ENCODE results near the gene TAF4B. TPM values are rescaled to one million over a fixed set of nuclear protein-coding genes. Genes with fewer than 3 reads are reported as not detected.
"Not testable (repeated sequence)": the region's sequence is repeated elsewhere in the genome, so short reads cannot be mapped to it uniquely, and the experiment has no call there.

Gene TAF4B
- total RNA-seq, 1 donor from 2014 or later = 3.2 TPM

DNA sequence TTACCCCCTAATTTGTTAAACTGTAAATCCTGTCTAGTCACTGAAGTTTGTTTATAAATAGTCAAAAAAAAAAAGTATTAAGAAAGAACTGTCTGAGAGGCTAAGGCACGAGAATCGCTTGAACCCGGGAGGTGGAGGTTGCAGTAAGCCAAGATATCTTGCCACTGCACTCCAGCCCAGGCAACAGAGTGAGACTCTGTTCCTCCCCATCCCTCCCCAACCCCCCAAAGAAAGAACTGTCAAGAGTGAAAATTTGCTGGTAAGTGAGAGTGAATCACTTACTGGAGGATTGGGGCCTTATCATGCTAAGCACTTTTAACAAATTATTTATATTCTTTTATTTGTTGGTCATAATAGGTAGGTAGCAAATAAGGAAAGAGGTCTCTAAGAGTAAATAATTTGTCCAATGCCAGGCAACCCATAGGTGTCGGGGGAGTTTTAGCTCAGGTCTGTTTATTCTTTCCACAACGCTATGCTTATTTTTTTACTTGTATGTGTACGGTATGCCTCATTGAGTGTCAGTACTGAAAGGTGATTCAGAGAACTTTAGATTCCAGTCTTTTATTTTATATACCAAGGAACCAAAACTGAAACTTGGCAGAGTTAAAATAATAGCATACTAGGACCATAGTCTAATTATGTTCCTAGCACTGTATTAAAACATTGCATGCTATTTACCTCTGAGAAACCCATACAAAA lies 2.5 kb downstream of the TAF4B start:
- Mint-ChIP-seq H3K27ac (ENCODE audit: unreplicated experiment) (no peak overlapping the region), H3K4me3 (ENCODE audit: unreplicated experiment) (peak overlapping the region; percentile 34), H3K9me3 (ENCODE audit: unreplicated experiment) (peaks cover 2% of the 10 kb centered on the region), H3K36me3 (ENCODE audit: low read depth, unreplicated experiment) (no peaks in the 10 kb centered on the region), H3K27me3 (ENCODE audit: low read depth, unreplicated experiment) (no peaks in the 10 kb centered on the region), H3K4me1 (ENCODE audit: low read depth, unreplicated experiment) (peaks cover 18% of the 10 kb centered on the region)
- FAIRE-seq (no peak), DNase-seq (ENCODE audit: low read depth) (no peak)
- no peak overlapping the region for H3K4me3 ChIP-seq (ENCODE audit: insufficient read depth, low read depth, low read length)
- no peaks in the 10 kb centered on the region for H3K79me2 ChIP-seq (ENCODE audit: insufficient read depth, low read length)
- no peak overlapping the region for H3K9ac ChIP-seq (ENCODE audit: low read length)
- H3K4me2 ChIP-seq (ENCODE audit: low read length) = no peak overlapping the region
- no peaks in the 10 kb centered on the region for H4K20me1 ChIP-seq (ENCODE audit: insufficient read depth, low read length)
- H3K9me3 ChIP-seq (ENCODE audit: insufficient read depth, low read depth, low read length) = no peaks in the 10 kb centered on the region
- H3K36me3 ChIP-seq (ENCODE audit: insufficient read depth, low read length) = no peaks in the 10 kb centered on the region
- TF ChIP-seq EZH2 (IDR thresholded peaks at IDR 0.05; ENCODE audit: insufficient read depth, low read length) = no peak
- no peak overlapping the region for H3K27ac ChIP-seq (ENCODE audit: low read depth, low read length)
- peaks cover 4% of the 10 kb centered on the region for H3K4me1 ChIP-seq (ENCODE audit: insufficient read depth, low read length)
- no peaks in the 10 kb centered on the region for H3K27me3 ChIP-seq (ENCODE audit: insufficient read depth, low read length)
- H2AFZ ChIP-seq (ENCODE audit: low read depth, low read length) = no peak overlapping the region

DNA sequence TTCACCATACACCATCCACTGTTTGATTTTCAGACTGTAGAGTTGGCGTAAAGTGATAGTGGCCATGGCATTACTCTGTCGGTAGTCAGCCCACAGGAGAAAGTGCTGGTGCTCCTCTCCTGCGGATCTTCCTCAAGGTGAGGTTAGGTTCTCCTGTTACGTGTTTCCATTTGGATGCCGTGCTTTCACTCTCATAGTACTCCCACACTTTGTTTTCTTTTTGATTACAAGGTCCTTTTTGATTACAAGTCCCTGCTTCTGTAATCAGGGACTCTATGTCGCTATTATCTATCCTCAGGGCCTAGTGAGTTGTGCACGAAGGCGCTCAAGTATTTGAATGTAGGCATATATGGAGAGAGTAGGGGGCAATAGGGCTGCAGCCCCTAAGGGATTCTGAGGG lies 4.3 kb downstream of the TAF4B start:
- H3K36me3 Mint-ChIP-seq (ENCODE audit: low read depth, unreplicated experiment) = no peaks in the 10 kb centered on the region
- H3K27me3 Mint-ChIP-seq (ENCODE audit: low read depth, unreplicated experiment) = no peaks in the 10 kb centered on the region
- H3K27me3 ChIP-seq (ENCODE audit: insufficient read depth, low read length) = no peaks in the 10 kb centered on the region
- DNase-seq (ENCODE audit: low read depth) (no peak), FAIRE-seq (no peak)
- H4K20me1 ChIP-seq (ENCODE audit: insufficient read depth, low read length) = no peaks in the 10 kb centered on the region
- no peak overlapping the region for H3K27ac Mint-ChIP-seq (ENCODE audit: unreplicated experiment)
- no peak overlapping the region for H3K4me3 Mint-ChIP-seq (ENCODE audit: unreplicated experiment)
- no peaks in the 10 kb centered on the region for H3K79me2 ChIP-seq (ENCODE audit: insufficient read depth, low read length)
- TF ChIP-seq, protein P1, sequence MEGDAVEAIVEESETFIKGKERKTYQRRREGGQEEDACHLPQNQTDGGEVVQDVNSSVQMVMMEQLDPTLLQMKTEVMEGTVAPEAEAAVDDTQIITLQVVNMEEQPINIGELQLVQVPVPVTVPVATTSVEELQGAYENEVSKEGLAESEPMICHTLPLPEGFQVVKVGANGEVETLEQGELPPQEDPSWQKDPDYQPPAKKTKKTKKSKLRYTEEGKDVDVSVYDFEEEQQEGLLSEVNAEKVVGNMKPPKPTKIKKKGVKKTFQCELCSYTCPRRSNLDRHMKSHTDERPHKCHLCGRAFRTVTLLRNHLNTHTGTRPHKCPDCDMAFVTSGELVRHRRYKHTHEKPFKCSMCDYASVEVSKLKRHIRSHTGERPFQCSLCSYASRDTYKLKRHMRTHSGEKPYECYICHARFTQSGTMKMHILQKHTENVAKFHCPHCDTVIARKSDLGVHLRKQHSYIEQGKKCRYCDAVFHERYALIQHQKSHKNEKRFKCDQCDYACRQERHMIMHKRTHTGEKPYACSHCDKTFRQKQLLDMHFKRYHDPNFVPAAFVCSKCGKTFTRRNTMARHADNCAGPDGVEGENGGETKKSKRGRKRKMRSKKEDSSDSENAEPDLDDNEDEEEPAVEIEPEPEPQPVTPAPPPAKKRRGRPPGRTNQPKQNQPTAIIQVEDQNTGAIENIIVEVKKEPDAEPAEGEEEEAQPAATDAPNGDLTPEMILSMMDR (IDR thresholded peaks at IDR 0.05; ENCODE audit: insufficient read depth, low read depth, low read length) = no peak
- TF ChIP-seq EZH2 (IDR thresholded peaks at IDR 0.05; ENCODE audit: insufficient read depth, low read length) = no peak
- H3K9me3 ChIP-seq (ENCODE audit: insufficient read depth, low read depth, low read length) = no peaks in the 10 kb centered on the region
- peaks cover 4% of the 10 kb centered on the region for H3K4me1 ChIP-seq (ENCODE audit: insufficient read depth, low read length)
- peaks cover 2% of the 10 kb centered on the region for H3K9me3 Mint-ChIP-seq (ENCODE audit: unreplicated experiment)
- no peak overlapping the region for H3K27ac ChIP-seq (ENCODE audit: low read depth, low read length)
- no peak overlapping the region for H3K4me3 ChIP-seq (ENCODE audit: insufficient read depth, low read depth, low read length)
- H3K4me1 Mint-ChIP-seq (ENCODE audit: low read depth, unreplicated experiment) = peaks cover 18% of the 10 kb centered on the region
- no peak overlapping the region for H2AFZ ChIP-seq (ENCODE audit: low read depth, low read length)
- H3K4me2 ChIP-seq (ENCODE audit: low read length) = no peak overlapping the region
- no peaks in the 10 kb centered on the region for H3K36me3 ChIP-seq (ENCODE audit: insufficient read depth, low read length)
- no peak overlapping the region for H3K9ac ChIP-seq (ENCODE audit: low read length)

DNA sequence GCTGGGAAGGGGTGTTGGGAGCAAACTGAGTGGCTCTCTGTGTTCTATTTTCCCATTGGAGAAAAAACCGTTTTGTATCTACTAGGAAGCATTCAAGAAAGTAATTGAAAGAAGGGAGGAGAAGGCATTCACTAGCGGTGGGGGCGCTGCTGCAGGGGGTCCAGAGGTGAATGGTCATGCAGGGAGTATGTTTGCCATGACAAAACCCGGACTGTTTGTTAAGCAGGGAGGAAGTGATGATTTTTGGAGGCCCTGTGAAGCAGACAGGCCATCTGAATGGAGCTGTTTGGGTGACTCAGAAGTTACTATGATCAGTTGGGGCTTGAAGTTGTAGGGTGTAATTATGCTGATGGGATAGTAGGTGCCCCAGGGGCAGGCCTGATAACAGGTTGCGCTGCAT lies 7.0 kb downstream of the TAF4B start:
- Histone ChIP-seq H3K27ac (ENCODE audit: low read depth, low read length) (no peak overlapping the region), H3K9ac (ENCODE audit: low read length) (no peak overlapping the region), H3K4me1 (ENCODE audit: insufficient read depth, low read length) (no peaks in the 10 kb centered on the region), H3K9me3 (ENCODE audit: insufficient read depth, low read depth, low read length) (no peaks in the 10 kb centered on the region), H3K36me3 (ENCODE audit: insufficient read depth, low read length) (no peaks in the 10 kb centered on the region), H2AFZ (ENCODE audit: low read depth, low read length) (no peak overlapping the region), H4K20me1 (ENCODE audit: insufficient read depth, low read length) (no peaks in the 10 kb centered on the region), H3K79me2 (ENCODE audit: insufficient read depth, low read length) (no peaks in the 10 kb centered on the region), H3K4me3 (ENCODE audit: insufficient read depth, low read depth, low read length) (no peak overlapping the region), H3K27me3 (ENCODE audit: insufficient read depth, low read length) (no peaks in the 10 kb centered on the region), H3K4me2 (ENCODE audit: low read length) (no peak overlapping the region)
- no peaks in the 10 kb centered on the region for H3K27me3 Mint-ChIP-seq (ENCODE audit: low read depth, unreplicated experiment)
- H3K4me1 Mint-ChIP-seq (ENCODE audit: low read depth, unreplicated experiment) = peaks cover 9% of the 10 kb centered on the region
- no peak overlapping the region for H3K27ac Mint-ChIP-seq (ENCODE audit: unreplicated experiment)
- DNase-seq (ENCODE audit: low read depth) = no peak
- no peak overlapping the region for H3K4me3 Mint-ChIP-seq (ENCODE audit: unreplicated experiment)
- H3K36me3 Mint-ChIP-seq (ENCODE audit: low read depth, unreplicated experiment) = no peaks in the 10 kb centered on the region
- FAIRE-seq = no peak
- H3K9me3 Mint-ChIP-seq (ENCODE audit: unreplicated experiment) = peaks cover 2% of the 10 kb centered on the region
- TF ChIP-seq, protein P1 (IDR thresholded peaks at IDR 0.05; ENCODE audit: insufficient read depth, low read depth, low read length) = no peak
- no peak for TF ChIP-seq EZH2 (IDR thresholded peaks at IDR 0.05; ENCODE audit: insufficient read depth, low read length)

DNA sequence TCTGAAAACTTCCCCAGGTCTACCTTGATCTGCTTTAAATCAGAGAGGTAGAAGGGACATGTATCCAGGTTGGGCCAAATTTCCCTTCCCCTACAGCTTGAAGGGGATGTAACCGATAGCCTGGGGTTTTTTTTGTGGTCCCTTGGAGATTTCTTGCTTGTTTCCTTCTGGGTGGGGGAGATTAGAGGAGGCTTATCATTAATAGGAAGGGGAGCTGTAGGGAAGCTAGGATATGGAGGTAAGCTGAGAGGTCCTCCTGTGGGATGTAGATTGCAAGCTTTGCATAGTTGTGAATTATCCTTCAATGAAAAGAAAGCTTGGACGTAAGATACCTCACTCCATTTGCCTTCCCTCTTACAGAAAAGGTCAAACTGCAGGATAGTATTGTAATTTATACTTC lies 11.1 kb downstream of the TAF4B start:
- FAIRE-seq; H3K4me1 Mint-ChIP-seq (ENCODE audit: low read depth, unreplicated experiment); H2AFZ ChIP-seq (ENCODE audit: low read depth, low read length); H3K79me2 ChIP-seq (ENCODE audit: insufficient read depth, low read length); H4K20me1 ChIP-seq (ENCODE audit: insufficient read depth, low read length); H3K27me3 Mint-ChIP-seq (ENCODE audit: low read depth, unreplicated experiment); H3K36me3 ChIP-seq (ENCODE audit: insufficient read depth, low read length); H3K36me3 Mint-ChIP-seq (ENCODE audit: low read depth, unreplicated experiment); H3K9me3 Mint-ChIP-seq (ENCODE audit: unreplicated experiment); H3K27ac ChIP-seq (ENCODE audit: low read depth, low read length); H3K9ac ChIP-seq (ENCODE audit: low read length); DNase-seq (ENCODE audit: low read depth); H3K27me3 ChIP-seq (ENCODE audit: insufficient read depth, low read length); H3K9me3 ChIP-seq (ENCODE audit: insufficient read depth, low read depth, low read length); H3K4me3 ChIP-seq (ENCODE audit: insufficient read depth, low read depth, low read length); H3K4me3 Mint-ChIP-seq (ENCODE audit: unreplicated experiment); H3K27ac Mint-ChIP-seq (ENCODE audit: unreplicated experiment); H3K4me2 ChIP-seq (ENCODE audit: low read length); H3K4me1 ChIP-seq (ENCODE audit: insufficient read depth, low read length): not testable (repeated sequence)

DNA sequence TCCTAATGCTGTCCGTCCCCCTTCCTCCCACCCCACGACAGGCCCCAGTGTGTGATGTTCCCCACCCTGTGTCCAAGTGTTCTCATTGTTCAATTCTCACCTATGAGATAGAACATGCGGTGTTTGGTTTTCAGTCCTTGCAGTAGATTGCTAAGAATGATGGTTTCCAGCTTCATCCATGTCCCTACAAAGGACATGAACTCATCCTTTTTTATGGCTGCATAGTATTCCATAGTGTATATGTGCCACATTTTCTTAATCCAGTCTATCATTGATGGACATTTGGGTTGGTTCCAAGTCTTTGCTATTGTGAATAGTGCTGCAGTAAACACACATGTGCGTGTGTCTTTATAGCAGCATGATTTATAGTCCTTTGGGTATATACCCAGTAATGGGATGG lies 12.5 kb downstream of the TAF4B start:
- not testable (repeated sequence) for H3K27me3 Mint-ChIP-seq (ENCODE audit: low read depth, unreplicated experiment); H3K4me1 ChIP-seq (ENCODE audit: insufficient read depth, low read length); H3K9me3 ChIP-seq (ENCODE audit: insufficient read depth, low read depth, low read length); H3K4me2 ChIP-seq (ENCODE audit: low read length); DNase-seq (ENCODE audit: low read depth); H3K36me3 Mint-ChIP-seq (ENCODE audit: low read depth, unreplicated experiment); H3K36me3 ChIP-seq (ENCODE audit: insufficient read depth, low read length); H3K4me1 Mint-ChIP-seq (ENCODE audit: low read depth, unreplicated experiment); H3K4me3 ChIP-seq (ENCODE audit: insufficient read depth, low read depth, low read length); H3K27me3 ChIP-seq (ENCODE audit: insufficient read depth, low read length); H3K27ac ChIP-seq (ENCODE audit: low read depth, low read length); H3K79me2 ChIP-seq (ENCODE audit: insufficient read depth, low read length); H3K9me3 Mint-ChIP-seq (ENCODE audit: unreplicated experiment); H3K9ac ChIP-seq (ENCODE audit: low read length); H3K27ac Mint-ChIP-seq (ENCODE audit: unreplicated experiment); H3K4me3 Mint-ChIP-seq (ENCODE audit: unreplicated experiment); H2AFZ ChIP-seq (ENCODE audit: low read depth, low read length); FAIRE-seq; H4K20me1 ChIP-seq (ENCODE audit: insufficient read depth, low read length)
